Lower leg skin (tissue), 3 donors: ENCODE data around the gene PPM1E.

ENCODE experiments used
- CTCF ChIP-seq, 3 donors: fragments of 450-650 bp; IDR thresholded peaks; one replicate each; pipeline ENCODE4 v1.5.1; 2016; ENCODE audit warnings: antibody characterized with exemption in 3 of 3, mild to moderate bottlenecking in 3 of 3, moderate library complexity in 2 of 3
- POLR2A ChIP-seq, 2 donors: fragments of 450-650 bp; IDR thresholded peaks; one replicate each; pipeline ENCODE4 v1.6.1; 2016 to 2017; ENCODE audit warnings: antibody characterized with exemption in 2 of 2, mild to moderate bottlenecking in 1 of 2, moderate library complexity in 1 of 2

GRCh38 chr17:58747674-58748073 is 8.0 kb upstream of the PPM1E start:
- TF ChIP-seq CTCF (IDR thresholded peaks at IDR 0.05) (no peak), POLR2A (IDR thresholded peaks at IDR 0.05) (no peak)
